ENCODE data around the gene LTO1.

The LTO1 gene

GRCh38 chr11:69640995-69641581 lies 34.1 kb downstream of the LTO1 start, which contains the start of gene CCND1:
Gene CCND1 (plus strand): TSS chr11:69641156. CDS start chr11:69641314, 158 bp downstream.
- H3K4me3 ChIP-seq (ENCODE audit: low read depth, low read length): peak within 1 kb of the TSS; percentile 96
- peak; percentile 53 for TF ChIP-seq CTCF (conservative IDR thresholded peaks at IDR 0.05; ENCODE audit: low read depth, low read length)
- peak; percentile 96 for DNase-seq (ENCODE audit: low read depth)

DNA sequence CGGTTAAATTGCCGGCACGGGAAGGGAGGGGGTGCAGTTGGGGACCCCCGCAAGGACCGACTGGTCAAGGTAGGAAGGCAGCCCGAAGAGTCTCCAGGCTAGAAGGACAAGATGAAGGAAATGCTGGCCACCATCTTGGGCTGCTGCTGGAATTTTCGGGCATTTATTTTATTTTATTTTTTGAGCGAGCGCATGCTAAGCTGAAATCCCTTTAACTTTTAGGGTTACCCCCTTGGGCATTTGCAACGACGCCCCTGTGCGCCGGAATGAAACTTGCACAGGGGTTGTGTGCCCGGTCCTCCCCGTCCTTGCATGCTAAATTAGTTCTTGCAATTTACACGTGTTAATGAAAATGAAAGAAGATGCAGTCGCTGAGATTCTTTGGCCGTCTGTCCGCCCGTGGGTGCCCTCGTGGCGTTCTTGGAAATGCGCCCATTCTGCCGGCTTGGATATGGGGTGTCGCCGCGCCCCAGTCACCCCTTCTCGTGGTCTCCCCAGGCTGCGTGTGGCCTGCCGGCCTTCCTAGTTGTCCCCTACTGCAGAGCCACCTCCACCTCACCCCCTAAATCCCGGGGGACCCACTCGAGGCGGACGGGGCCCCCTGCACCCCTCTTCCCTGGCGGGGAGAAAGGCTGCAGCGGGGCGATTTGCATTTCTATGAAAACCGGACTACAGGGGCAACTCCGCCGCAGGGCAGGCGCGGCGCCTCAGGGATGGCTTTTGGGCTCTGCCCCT lies 34.7 kb downstream of the LTO1 start:
- no peak for TF ChIP-seq CTCF (conservative IDR thresholded peaks at IDR 0.05; ENCODE audit: low read depth, low read length)
- peak overlapping the region; percentile 96 for H3K4me3 ChIP-seq (ENCODE audit: low read depth, low read length)
- peak; percentile 54 for DNase-seq (ENCODE audit: low read depth)

DNA sequence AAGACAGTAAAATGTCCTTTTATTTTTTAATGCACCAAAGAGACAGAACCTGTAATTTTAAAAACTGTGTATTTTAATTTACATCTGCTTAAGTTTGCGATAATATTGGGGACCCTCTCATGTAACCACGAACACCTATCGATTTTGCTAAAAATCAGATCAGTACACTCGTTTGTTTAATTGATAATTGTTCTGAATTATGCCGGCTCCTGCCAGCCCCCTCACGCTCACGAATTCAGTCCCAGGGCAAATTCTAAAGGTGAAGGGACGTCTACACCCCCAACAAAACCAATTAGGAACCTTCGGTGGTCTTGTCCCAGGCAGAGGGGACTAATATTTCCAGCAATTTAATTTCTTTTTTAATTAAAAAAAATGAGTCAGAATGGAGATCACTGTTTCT lies 35.3 kb downstream of the LTO1 start:
- peak overlapping the region; percentile 96 for H3K4me3 ChIP-seq (ENCODE audit: low read depth, low read length)
- TF ChIP-seq CTCF (conservative IDR thresholded peaks at IDR 0.05; ENCODE audit: low read depth, low read length): no peak
- DNase-seq (ENCODE audit: low read depth): no peak

GRCh38 chr11:69638941-69639681 lies 36.0 kb downstream of the LTO1 start:
- DNase-seq (ENCODE audit: low read depth): peak; percentile 98
- H3K4me3 ChIP-seq (ENCODE audit: low read depth, low read length): peak overlapping the region; percentile 96
- TF ChIP-seq CTCF (conservative IDR thresholded peaks at IDR 0.05; ENCODE audit: low read depth, low read length): no peak

GRCh38 chr11:69637941-69638871 lies 36.9 kb downstream of the LTO1 start:
- TF ChIP-seq CTCF (conservative IDR thresholded peaks at IDR 0.05; ENCODE audit: low read depth, low read length): no peak
- DNase-seq (ENCODE audit: low read depth): peak; percentile 79
- peak overlapping the region; percentile 96 for H3K4me3 ChIP-seq (ENCODE audit: low read depth, low read length)

DNA sequence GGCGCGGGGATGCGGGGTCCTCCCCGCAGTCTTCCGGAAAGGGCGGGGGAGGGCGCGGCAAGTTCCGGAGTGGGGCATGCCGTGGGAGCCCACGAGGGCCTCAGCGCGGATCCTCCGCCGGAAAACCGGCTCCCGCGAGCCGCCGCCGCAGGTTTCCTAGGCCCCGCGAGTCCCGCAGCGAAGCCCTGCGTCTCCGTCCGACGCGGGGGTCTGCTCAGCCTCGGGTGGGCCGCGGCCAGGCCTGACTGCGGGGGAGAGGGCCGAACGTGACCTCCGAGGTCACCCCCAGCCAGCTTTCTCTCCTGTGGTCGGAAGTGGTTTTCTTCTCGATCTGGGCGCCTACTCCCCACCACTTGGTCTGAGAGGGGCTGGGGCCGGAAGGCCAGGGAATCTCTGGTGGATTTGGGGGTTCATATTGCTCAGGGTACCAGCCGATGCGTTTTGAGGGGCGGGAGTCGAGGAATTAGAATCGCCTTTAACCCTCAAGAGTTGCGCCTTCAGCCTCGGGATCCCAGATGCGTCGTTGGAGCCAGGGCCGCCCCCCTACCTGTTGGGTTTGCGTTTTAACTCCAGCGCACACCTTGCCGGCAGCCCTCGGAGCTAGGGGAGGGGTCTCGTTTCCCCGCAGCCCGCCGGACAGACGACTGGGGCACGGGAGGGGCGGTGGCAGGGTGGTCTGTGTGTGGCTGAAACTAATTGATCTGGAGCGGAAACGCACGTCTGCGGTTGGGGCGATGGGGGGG lies 37.8 kb downstream of the LTO1 start:
- H3K4me3 ChIP-seq (ENCODE audit: low read depth, low read length): peak overlapping the region; percentile 96
- TF ChIP-seq CTCF (conservative IDR thresholded peaks at IDR 0.05; ENCODE audit: low read depth, low read length): no peak
- no peak for DNase-seq (ENCODE audit: low read depth)
